Right lobe of liver (tissue), 4 donors: ENCODE data around the gene KLHL6.

Experiments used
- CTCF ChIP-seq, 4 donors: fragments of 200-600 bp in 3 of 4; fragments of 450-650 bp in 1 of 4; IDR thresholded peaks; one replicate each; pipeline versions ENCODE4 v1.5.1 to v1.8.0; 2016 to 2022; ENCODE audit warnings: antibody characterized with exemption in 4 of 4, mild to moderate bottlenecking in 2 of 4
- POLR2A ChIP-seq: fragments of 450-650 bp; IDR thresholded peaks from one replicate; pipeline ENCODE4 v1.6.1; 2017; ENCODE audit warnings: antibody characterized with exemption, mild to moderate bottlenecking
- donor health status: DM: no; HTN: no; CAD: no.
- donor health status: DM: no; HTN: no; CAD: no.
- donor health status: DM: no; HTN: yes; CAD: no.

GRCh38 chr3:183506674-183507320, 48.7 kb downstream of the KLHL6 start:
- TF ChIP-seq CTCF (IDR thresholded peaks at IDR 0.05) (no peak), POLR2A (no peak)
